ENCODE measurements around the gene ITLN1. TPM values are rescaled to one million over a fixed set of nuclear protein-coding genes. Genes with fewer than 3 reads are reported as not detected.
A peak's percentile ranks its signal among the peaks of the same experiment; 100 is the strongest.

The ITLN1 gene
- total RNA-seq, 1 donor, result not detected

GRCh38 chr1:160859166-160859565 is 25.8 kb downstream of the ITLN1 start:
- no peak for DNase-seq (ENCODE audit: low read depth in 2 of 3, low spot score in 2 of 3)

- no peak for DNase-seq (ENCODE audit: low read depth in 2 of 3, low spot score in 2 of 3)
These were observed 26.5 kb downstream of the ITLN1 start for GRCh38 chr1:160858507-160858906.

GRCh38 chr1:160858097-160858496 is 26.9 kb downstream of the ITLN1 start:
- peak in 2 of 3 donors; percentile 77 to 92 for DNase-seq (ENCODE audit: low read depth in 2 of 3, low spot score in 2 of 3)

GRCh38 chr1:160855181-160855981 is 29.6 kb downstream of the ITLN1 start:
- DNase-seq (ENCODE audit: low read depth in 2 of 3, low spot score in 2 of 3), result peak in 1 of 3 donors; percentile 70

GRCh38 chr1:160853754-160854153 is 31.2 kb downstream of the ITLN1 start:
- DNase-seq (ENCODE audit: low read depth in 2 of 3, low spot score in 2 of 3), result no peak

- no peak for DNase-seq (ENCODE audit: low read depth in 2 of 3, low spot score in 2 of 3)
These were observed 32.0 kb downstream of the ITLN1 start for GRCh38 chr1:160853014-160853413.

GRCh38 chr1:160850993-160851392 is 34.0 kb downstream of the ITLN1 start:
- no peak for DNase-seq (ENCODE audit: low read depth in 2 of 3, low spot score in 2 of 3)

- DNase-seq (ENCODE audit: low read depth in 2 of 3, low spot score in 2 of 3), result no peak
These were observed 34.4 kb downstream of the ITLN1 start for GRCh38 chr1:160850541-160850940.

- no peak for DNase-seq (ENCODE audit: low read depth in 2 of 3, low spot score in 2 of 3)
These were observed 38.7 kb downstream of the ITLN1 start for GRCh38 chr1:160846281-160846680.

- peak in 2 of 3 donors; percentile 55 to 63 for DNase-seq (ENCODE audit: low read depth in 2 of 3, low spot score in 2 of 3)
These were observed 40.3 kb downstream of the ITLN1 start for GRCh38 chr1:160844447-160845232.

- DNase-seq (ENCODE audit: low read depth in 2 of 3, low spot score in 2 of 3), result no peak
These were observed 43.9 kb downstream of the ITLN1 start for GRCh38 chr1:160841079-160841478.

- no peak for DNase-seq (ENCODE audit: low read depth in 2 of 3, low spot score in 2 of 3)
These were observed 45.2 kb downstream of the ITLN1 start for GRCh38 chr1:160839746-160840145.

- DNase-seq (ENCODE audit: low read depth in 2 of 3, low spot score in 2 of 3), result no peak
These were observed 46.1 kb downstream of the ITLN1 start for GRCh38 chr1:160838888-160839287.

GRCh38 chr1:160837558-160838205 is 47.3 kb downstream of the ITLN1 start:
- DNase-seq (ENCODE audit: low read depth in 2 of 3, low spot score in 2 of 3), result peak; percentile 54 to 97 (median 91)

GRCh38 chr1:160836981-160837557 is 47.9 kb downstream of the ITLN1 start:
- DNase-seq (ENCODE audit: low read depth in 2 of 3, low spot score in 2 of 3), result no peak

- no peak for DNase-seq (ENCODE audit: low read depth in 2 of 3, low spot score in 2 of 3)
These were observed 48.4 kb downstream of the ITLN1 start for GRCh38 chr1:160836561-160836960.

- peak in 1 of 3 donors; percentile 52 for DNase-seq (ENCODE audit: low read depth in 2 of 3, low spot score in 2 of 3)
These were observed 49.2 kb downstream of the ITLN1 start for GRCh38 chr1:160835751-160836150.

- peak in 2 of 3 donors; percentile 62 to 72 for DNase-seq (ENCODE audit: low read depth in 2 of 3, low spot score in 2 of 3)
These were observed 49.9 kb downstream of the ITLN1 start for GRCh38 chr1:160834945-160835565.

GRCh38 chr1:160830321-160831153 is 54.4 kb downstream of the ITLN1 start:
- DNase-seq (ENCODE audit: low read depth in 2 of 3, low spot score in 2 of 3), result peak; percentile 37 to 81 (median 66)

- DNase-seq (ENCODE audit: low read depth in 2 of 3, low spot score in 2 of 3), result no peak
These were observed 55.2 kb downstream of the ITLN1 start for GRCh38 chr1:160829766-160830165.
